Subcutaneous abdominal adipose tissue (tissue), 5 donors: ENCODE data around the gene NELL1.

Experiments
- H3K27ac ChIP-seq: one replicate; pipeline ENCODE4 v1.7.0; 2013; ENCODE audit warnings: low read depth, mild to moderate bottlenecking, inconsistent platforms, low read length, moderate library complexity
- H3K27me3 ChIP-seq, 5 donors: one replicate each; pipeline ENCODE4 v1.7.0; 2013; ENCODE audit warnings: low read length in 5 of 5, inconsistent platforms in 1 of 5; ENCODE audit not compliant: control insufficient read depth in 5 of 5, insufficient read depth in 4 of 5
- H3K36me3 ChIP-seq, 5 donors: one replicate each; pipeline ENCODE4 v1.7.0; 2013; ENCODE audit warnings: low read length in 5 of 5; ENCODE audit not compliant: control insufficient read depth in 5 of 5, insufficient read depth in 5 of 5
- H3K4me1 ChIP-seq, 5 donors: one replicate each; pipeline ENCODE4 v1.7.0; 2013; ENCODE audit warnings: low read length in 5 of 5, mild to moderate bottlenecking in 3 of 5, moderate library complexity in 1 of 5; ENCODE audit not compliant: control insufficient read depth in 5 of 5, insufficient read depth in 5 of 5
- H3K4me3 ChIP-seq, 5 donors: one replicate each; pipeline ENCODE4 v1.7.0; 2013; ENCODE audit warnings: low read length in 5 of 5, low read depth in 1 of 5
- H3K9ac ChIP-seq, 5 donors: one replicate each; pipeline ENCODE4 v1.7.0; 2013; ENCODE audit warnings: low read length in 5 of 5, mild to moderate bottlenecking in 4 of 5, moderate library complexity in 3 of 5
- H3K9me3 ChIP-seq, 5 donors: one replicate each; pipeline ENCODE4 v1.7.0; 2013; ENCODE audit warnings: low read length in 5 of 5; ENCODE audit not compliant: control insufficient read depth in 5 of 5
- donor health status: healthy.
- donor health status: healthy.
- donor health status: healthy.
- donor health status: healthy.
- donor health status: healthy.

The NELL1 gene

GRCh38 chr11:20707876-20708275, 38.5 kb downstream of the NELL1 start:
- no peaks in the 10 kb centered on the region for H3K27me3 ChIP-seq
- H3K27ac ChIP-seq: no peak overlapping the region

DNA sequence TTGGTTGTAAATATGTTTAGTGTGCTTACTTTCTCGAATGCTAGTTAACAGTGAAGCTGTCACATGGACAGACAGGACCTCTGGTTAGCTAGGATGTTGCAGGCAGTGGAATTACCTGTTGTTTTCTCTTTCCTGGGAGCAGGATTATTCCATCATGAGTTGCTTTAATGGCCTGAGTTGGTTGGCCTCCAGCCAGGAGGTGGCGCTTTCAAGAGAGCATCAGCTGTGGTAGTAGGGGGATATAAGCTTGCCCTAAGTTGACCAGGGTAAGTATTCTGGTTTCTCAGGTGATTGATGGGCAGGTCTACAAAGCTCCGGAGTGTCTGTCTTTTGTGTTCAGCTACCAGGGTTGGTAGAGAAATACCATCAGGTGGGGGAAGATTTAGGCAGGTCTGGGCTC, 43.5 kb downstream of the NELL1 start:
- Histone ChIP-seq H3K9ac (no peak overlapping the region), H3K9me3 (peaks cover 0 to 7% (median 0%) of the 10 kb centered on the region in 5 donors), H3K27me3 (no peaks in the 10 kb centered on the region), H3K4me3 (no peak overlapping the region), H3K4me1 (no peaks in the 10 kb centered on the region), H3K36me3 (no peaks in the 10 kb centered on the region), H3K27ac (no peak overlapping the region)

More at GRCh38 chr11:20707876-20708275, 38.5 kb downstream of the NELL1 start:
- no peak overlapping the region for H3K9ac ChIP-seq
- no peaks in the 10 kb centered on the region for H3K36me3 ChIP-seq
- H3K4me1 ChIP-seq: no peaks in the 10 kb centered on the region
- no peak overlapping the region for H3K4me3 ChIP-seq
- H3K9me3 ChIP-seq: peaks cover 0 to 7% (median 0%) of the 10 kb centered on the region in 5 donors

DNA sequence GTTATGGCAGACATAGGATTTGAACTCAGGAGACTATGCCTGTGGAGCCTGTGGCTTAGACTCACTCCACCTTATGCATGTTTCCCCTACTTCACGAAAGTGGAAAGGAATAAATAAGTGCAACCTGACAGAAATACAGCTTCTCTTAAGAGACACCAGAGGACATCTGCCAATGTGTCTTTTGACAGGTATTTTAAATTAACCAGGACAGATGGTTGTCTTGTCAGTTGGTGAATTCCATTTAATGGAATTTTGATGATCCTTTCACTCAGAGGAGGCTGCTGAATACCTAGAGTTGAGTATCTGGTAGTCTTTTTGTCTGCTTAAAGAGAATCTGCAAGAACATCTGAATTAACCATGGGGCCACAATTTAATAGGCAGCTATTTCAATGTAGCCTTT, 46.1 kb downstream of the NELL1 start:
- H3K4me1 ChIP-seq: no peaks in the 10 kb centered on the region
- no peak overlapping the region for H3K4me3 ChIP-seq
- no peaks in the 10 kb centered on the region for H3K36me3 ChIP-seq
- H3K9me3 ChIP-seq: peaks cover 0 to 7% (median 0%) of the 10 kb centered on the region in 5 donors
- no peak overlapping the region for H3K9ac ChIP-seq
- H3K27me3 ChIP-seq: no peaks in the 10 kb centered on the region
- H3K27ac ChIP-seq: no peak overlapping the region

DNA sequence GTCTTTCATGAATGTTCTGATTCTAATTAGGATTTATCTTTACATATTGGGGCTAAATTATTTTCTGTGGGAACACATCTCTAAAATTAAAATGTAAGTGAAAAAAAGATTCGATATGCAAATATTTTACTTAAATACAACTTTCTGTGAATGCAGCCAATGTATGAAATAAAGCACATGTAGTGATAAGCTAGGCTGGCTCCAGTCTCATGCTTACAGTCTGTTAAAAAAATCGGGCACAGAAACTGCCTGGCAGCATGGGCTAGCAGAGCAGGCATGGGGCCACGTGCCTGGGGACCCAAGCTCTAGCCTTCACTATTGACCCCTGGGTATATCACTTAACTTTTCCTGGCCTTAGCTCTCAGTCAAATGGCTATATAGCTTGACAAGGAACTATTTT, 46.5 kb downstream of the NELL1 start:
- Histone ChIP-seq H3K27ac (no peak overlapping the region), H3K36me3 (no peaks in the 10 kb centered on the region), H3K9ac (no peak overlapping the region), H3K27me3 (no peaks in the 10 kb centered on the region), H3K9me3 (peaks cover 0 to 7% (median 0%) of the 10 kb centered on the region in 5 donors), H3K4me1 (no peaks in the 10 kb centered on the region), H3K4me3 (no peak overlapping the region)

GRCh38 chr11:20719821-20720220, 50.4 kb downstream of the NELL1 start:
- Histone ChIP-seq H3K27me3 (no peaks in the 10 kb centered on the region), H3K27ac (no peak overlapping the region), H3K9ac (no peak overlapping the region), H3K36me3 (no peaks in the 10 kb centered on the region), H3K4me1 (no peaks in the 10 kb centered on the region), H3K9me3 (peaks cover 0 to 4% (median 0%) of the 10 kb centered on the region in 5 donors), H3K4me3 (no peak overlapping the region)

GRCh38 chr11:20723366-20723765, 54.0 kb downstream of the NELL1 start:
- Histone ChIP-seq H3K4me1 (no peaks in the 10 kb centered on the region), H3K9me3 (peaks cover 0 to 11% (median 3%) of the 10 kb centered on the region in 5 donors), H3K36me3 (no peaks in the 10 kb centered on the region), H3K4me3 (no peak overlapping the region), H3K27ac (no peak overlapping the region), H3K27me3 (no peaks in the 10 kb centered on the region), H3K9ac (no peak overlapping the region)

- Histone ChIP-seq H3K27me3 (no peaks in the 10 kb centered on the region), H3K4me3 (no peak overlapping the region), H3K9me3 (peaks cover 0 to 10% (median 4%) of the 10 kb centered on the region in 5 donors), H3K27ac (no peak overlapping the region), H3K9ac (no peak overlapping the region), H3K36me3 (no peaks in the 10 kb centered on the region), H3K4me1 (no peaks in the 10 kb centered on the region)
These were observed 60.3 kb downstream of the NELL1 start for GRCh38 chr11:20729597-20730105.

GRCh38 chr11:20731676-20732215, 62.4 kb downstream of the NELL1 start:
- Histone ChIP-seq H3K27me3 (no peaks in the 10 kb centered on the region), H3K9ac (no peak overlapping the region), H3K9me3 (peaks cover 0 to 6% (median 0%) of the 10 kb centered on the region in 5 donors), H3K4me1 (no peaks in the 10 kb centered on the region), H3K27ac (no peak overlapping the region), H3K36me3 (no peaks in the 10 kb centered on the region), H3K4me3 (no peak overlapping the region)

- Histone ChIP-seq H3K4me3 (no peak overlapping the region), H3K27me3 (no peaks in the 10 kb centered on the region), H3K36me3 (no peaks in the 10 kb centered on the region), H3K4me1 (no peaks in the 10 kb centered on the region), H3K9ac (no peak overlapping the region), H3K27ac (no peak overlapping the region), H3K9me3 (no peaks in the 10 kb centered on the region)
These were observed 69.7 kb downstream of the NELL1 start for GRCh38 chr11:20739107-20739506.

GRCh38 chr11:20739577-20739976, 70.2 kb downstream of the NELL1 start:
- Histone ChIP-seq H3K36me3 (no peaks in the 10 kb centered on the region), H3K9ac (no peak overlapping the region), H3K4me1 (no peaks in the 10 kb centered on the region), H3K4me3 (no peak overlapping the region), H3K9me3 (no peaks in the 10 kb centered on the region), H3K27ac (no peak overlapping the region), H3K27me3 (no peaks in the 10 kb centered on the region)
